OCI-LY7 (cell line): ENCODE results near the gene SRSF2. TPM values are rescaled to one million over a fixed set of nuclear protein-coding genes. Genes with fewer than 3 reads are reported as not detected.

ENCODE experiments used
- BruUV-seq: library from RNA; stranded (reverse); fragments of 400-500 nt; replicated peaks from 2 replicates; lab custom pipeline; 2021; lab: Mats Ljungman, UMichigan
- CTCF ChIA-PET: fragments of 300-600 bp; sonication (Branson Sonifier 250); formaldehyde crosslinking; loops from one replicate; lab custom pipeline; 2022; ENCODE audit warnings: antibody characterized with exemption; ENCODE audit not compliant: unreplicated experiment; lab: Charles Lee
- POLR2A ChIA-PET: fragments of 300-600 bp; sonication (Branson Sonifier 250); formaldehyde crosslinking; loops from one replicate; lab custom pipeline; 2022; ENCODE audit warnings: antibody characterized with exemption; lab: Charles Lee
- DNase-seq: peaks from one replicate; pipeline ENCODE4 v3.0.0-alpha.2; 2015; ENCODE audit warnings: low spot score
- H2AFZ ChIP-seq: fragments of 200-600 bp; sonication (generic), shearing (Covaris generic); 2 replicates; pipeline ENCODE4 v1.6.1; 2014; ENCODE audit warnings: mild to moderate bottlenecking, antibody characterized with exemption, low read length, moderate library complexity
- H3K27ac ChIP-seq: fragments of 200-600 bp; sonication (generic); 2 replicates; pipeline ENCODE4 v1.5.1; 2014; ENCODE audit warnings: mixed run types, low read depth, mild to moderate bottlenecking, moderate library complexity, low read length, inconsistent platforms; ENCODE audit not compliant: poor library complexity, severe bottlenecking
- H3K36me3 ChIP-seq: fragments of 200-600 bp; sonication (generic); 2 replicates; pipeline ENCODE4 v1.6.1; 2014; ENCODE audit warnings: mild to moderate bottlenecking, antibody characterized with exemption, low read length, moderate library complexity, mixed read lengths; ENCODE audit not compliant: insufficient read depth
- H3K4me1 ChIP-seq: fragments of 200-600 bp; sonication (generic); 2 replicates; pipeline ENCODE4 v1.5.1; 2014; ENCODE audit warnings: mild to moderate bottlenecking, low read length; ENCODE audit not compliant: insufficient read depth, poor library complexity, severe bottlenecking
- H3K4me2 ChIP-seq: fragments of 200-600 bp; sonication (generic); 2 replicates; pipeline ENCODE4 v1.6.1; 2014; ENCODE audit warnings: mild to moderate bottlenecking, low read length
- H3K4me3 ChIP-seq: fragments of 200-600 bp; sonication (generic); 2 replicates; pipeline ENCODE4 v1.5.1; 2014; ENCODE audit warnings: mild to moderate bottlenecking, low read depth, low read length; ENCODE audit not compliant: poor library complexity, severe bottlenecking
- H3K79me2 ChIP-seq: fragments of 200-600 bp; sonication (generic); 2 replicates; pipeline ENCODE4 v1.6.1; 2016; ENCODE audit warnings: low read depth, mild to moderate bottlenecking, low read length, moderate library complexity, mixed read lengths; ENCODE audit not compliant: insufficient read depth
- H3K9me2 ChIP-seq: fragments of 200-600 bp; sonication (generic); 2 replicates; pipeline ENCODE4 v1.6.1; 2016; ENCODE audit warnings: mild to moderate bottlenecking, low read length, mixed read lengths; ENCODE audit not compliant: insufficient read depth
- H3K9me3 ChIP-seq: fragments of 200-600 bp; sonication (generic); 2 replicates; pipeline ENCODE4 v1.6.1; 2014; ENCODE audit warnings: mild to moderate bottlenecking, mixed run types, low read length, mixed read lengths
- H4K20me1 ChIP-seq: fragments of 200-600 bp; sonication (generic); 2 replicates; pipeline ENCODE4 v1.6.1; 2014; ENCODE audit warnings: mild to moderate bottlenecking, antibody characterized with exemption, low read length, moderate library complexity, mixed read lengths; ENCODE audit not compliant: insufficient read depth
- CTCF ChIP-seq: fragments of 200-600 bp; sonication (generic); conservative IDR thresholded peaks from 2 replicates; pipeline ENCODE4 v1.5.1; 2014; ENCODE audit warnings: mild to moderate bottlenecking, antibody characterized with exemption, low read length, moderate library complexity, mixed read lengths
- EZH2phosphoT487 ChIP-seq: fragments of 200-600 bp; sonication (generic); IDR thresholded peaks from 2 replicates; pipeline ENCODE4 v1.6.1; 2018; ENCODE audit warnings: low read depth, borderline replicate concordance, mild to moderate bottlenecking, mixed run types, antibody characterized with exemption, low read length, moderate library complexity, mixed read lengths
- intact Hi-C: fragments of 100-400 bp; cut with micrococcal nuclease; formaldehyde crosslinking; loops from one replicate; pipeline ENCODE4 v1.10.0; 2022; ENCODE audit not compliant: unreplicated experiment
- total RNA-seq, 2 experiments: library from RNA; depleted of rRNA in 1 of 2; stranded (reverse); fragments of >200 nt in 1 of 2; shearing (Covaris generic) in 1 of 2; gene quantifications; 2 replicates each; pipeline ENCODE4 v1.2.3, GENCODE V29; 2014 to 2022

Gene SRSF2
- total RNA-seq, 2 experiments from 2014 or later, result 619 to 2,207 TPM

- no peaks in the 10 kb centered on the region for H3K9me3 ChIP-seq
- CTCF ChIA-PET, result no interaction called here
- H4K20me1 ChIP-seq, result no peaks in the 10 kb centered on the region; the same call in 1 of the 2 replicates
- intact Hi-C loops, result no loop called here
- DNase-seq, result no peak
- no TSS peak for BruUV-seq
- peaks cover 16% of the 10 kb centered on the region for H3K4me1 ChIP-seq
- no peak overlapping the region for H3K4me2 ChIP-seq
- no peak overlapping the region for H2AFZ ChIP-seq
- H3K27ac ChIP-seq, result no peak overlapping the region
- H3K9me2 ChIP-seq, result no peaks in the 10 kb centered on the region
- H3K36me3 ChIP-seq, result peaks cover 97% of the 10 kb centered on the region
- H3K79me2 ChIP-seq, result peaks cover 10% of the 10 kb centered on the region
- POLR2A ChIA-PET, result interaction anchor here (1.0 kb wide), 1 partner anchor 27 kb away, joined by 3 read pairs; no protein-coding TSS in a partner anchor
- TF ChIP-seq CTCF (no peak), EZH2phosphoT487 (no peak)
- no peak overlapping the region for H3K4me3 ChIP-seq
Measured at GRCh38 chr17:76718516-76718915, 18.6 kb downstream of the SRSF2 start.

- H3K79me2 ChIP-seq, result 0 out of 2 replicates have a peak, but pooled peaks cover 3% of the 10 kb centered on the region
- no peak for DNase-seq
- CTCF ChIA-PET, result no interaction called here
- H3K9me2 ChIP-seq, result no peaks in the 10 kb centered on the region
- H3K27ac ChIP-seq, result no peak overlapping the region
- H4K20me1 ChIP-seq, result no peaks in the 10 kb centered on the region; the same call in 1 of the 2 replicates
- TF ChIP-seq CTCF, result no peak
- TF ChIP-seq EZH2phosphoT487, result no peak
- no peaks in the 10 kb centered on the region for H3K9me3 ChIP-seq
- peaks cover 16% of the 10 kb centered on the region for H3K4me1 ChIP-seq
- intact Hi-C loops, result no loop called here
- no TSS peak for BruUV-seq
- no peak overlapping the region for H3K4me3 ChIP-seq
- H2AFZ ChIP-seq, result no peak overlapping the region
- H3K36me3 ChIP-seq, result peaks cover 85% of the 10 kb centered on the region
- POLR2A ChIA-PET, result interaction anchor here (2.3 kb wide), 1 partner anchor 10 kb away, joined by 11 read pairs; the partner anchor contains the start of genes JMJD6 and METTL23
- no peak overlapping the region for H3K4me2 ChIP-seq
Measured at GRCh38 chr17:76716839-76717215, 20.3 kb downstream of the SRSF2 start.

GRCh38 chr17:76716146-76716838 is 20.8 kb downstream of the SRSF2 start:
- ChIA-PET POLR2A (interaction anchor here (2.3 kb wide), 1 partner anchor 11 kb away, joined by 11 read pairs; the partner anchor contains the start of genes JMJD6 and METTL23), CTCF (interaction anchor here (1.4 kb wide), 1 partner anchor 159 kb away, joined by 5 read pairs; no protein-coding TSS in a partner anchor)
- TF ChIP-seq EZH2phosphoT487, result no peak
- TF ChIP-seq CTCF, result no peak
- no peak overlapping the region for H3K4me2 ChIP-seq
- H3K79me2 ChIP-seq, result 0 out of 2 replicates have a peak, but pooled peaks cover 3% of the 10 kb centered on the region
- no peak overlapping the region for H3K27ac ChIP-seq
- H3K4me3 ChIP-seq, result no peak overlapping the region
- no TSS peak for BruUV-seq
- no peaks in the 10 kb centered on the region; the same call in 1 of the 2 replicates for H4K20me1 ChIP-seq
- peaks cover 80% of the 10 kb centered on the region for H3K36me3 ChIP-seq
- no peaks in the 10 kb centered on the region for H3K9me3 ChIP-seq
- no peaks in the 10 kb centered on the region for H3K9me2 ChIP-seq
- DNase-seq, result no peak
- intact Hi-C loops, result no loop called here
- no peak overlapping the region for H2AFZ ChIP-seq
- peaks cover 19% of the 10 kb centered on the region for H3K4me1 ChIP-seq
